ENCODE data around the gene MS4A6A. TPM values are rescaled to one million over a fixed set of nuclear protein-coding genes. Genes with fewer than 3 reads are reported as not detected.

Gene MS4A6A
- total RNA-seq, 1 experiment from 2014 or later, result 0.52 TPM

DNA sequence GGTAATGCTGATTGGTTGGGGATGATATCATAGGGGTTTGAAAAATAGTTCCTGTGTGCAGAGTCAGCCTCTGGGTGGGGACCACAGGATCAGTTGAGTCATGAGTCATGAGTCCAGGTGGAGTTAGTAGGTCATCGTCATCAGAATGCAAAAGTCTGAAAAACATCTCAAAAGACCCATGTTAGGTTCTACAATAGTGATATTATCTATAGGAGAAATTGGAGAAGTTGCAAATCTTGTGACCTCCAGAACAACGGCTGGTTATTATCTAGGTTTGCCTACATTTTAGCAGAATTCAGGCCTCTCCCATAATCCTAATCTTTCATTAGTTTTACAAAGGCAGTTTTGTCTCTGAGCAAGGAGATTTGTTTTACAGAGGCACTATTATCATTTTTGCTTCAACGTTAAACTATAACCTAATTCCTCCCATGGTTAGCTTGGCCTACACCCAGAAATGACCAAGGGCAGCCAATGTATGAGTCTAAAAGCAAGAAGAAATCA, 55.5 kb downstream of the MS4A6A start:
- no peaks in the 10 kb centered on the region for H3K9me2 ChIP-seq (ENCODE audit: insufficient read depth)
- H2AFZ ChIP-seq (ENCODE audit: low read depth, low read length, poor library complexity, severe bottlenecking), result peak overlapping the region; percentile 24
- intact Hi-C loops (cut with micrococcal nuclease), result no loop called here
- no peak overlapping the region for H3K4me3 ChIP-seq (replicated peaks in 1 of 2; ENCODE audit: low read depth in 1 of 2, low read length in 2 of 2)
- POLR2A ChIA-PET, result no interaction called here
- peak; percentile 54; the same call in 1 of the 2 replicates for ATAC-seq
- no peak for DNase-seq (ENCODE audit: low read depth, low spot score)
- RAD21 ChIA-PET (ENCODE audit: low non-redundant PET in 1 of 2, low total read pairs in 2 of 2, uncharacterized antibody in 2 of 2, unreplicated experiment in 2 of 2), result no interaction called here
- no peaks in the 10 kb centered on the region for H4K20me1 ChIP-seq (ENCODE audit: insufficient read depth)
- H3K36me3 ChIP-seq (ENCODE audit: control insufficient read depth in 1 of 2, insufficient read depth in 2 of 2, low read length in 2 of 2), result no peaks in the 10 kb centered on the region
- CTCF ChIA-PET, result no interaction called here
- no peak overlapping the region for H3K27ac ChIP-seq (ENCODE audit: low read depth, low read length)
- H3K9me3 ChIP-seq (ENCODE audit: control insufficient read depth in 1 of 2, insufficient read depth in 1 of 2, low read depth in 1 of 2, low read length in 2 of 2), result no peaks in the 10 kb centered on the region
- TF ChIP-seq ZFX (IDR thresholded peaks at IDR 0.05), result no peak
- TF ChIP-seq POLR2AphosphoS5 (IDR thresholded peaks at IDR 0.05; ENCODE audit: low read depth, low read length), result no peak
- TF ChIP-seq, protein P1, sequence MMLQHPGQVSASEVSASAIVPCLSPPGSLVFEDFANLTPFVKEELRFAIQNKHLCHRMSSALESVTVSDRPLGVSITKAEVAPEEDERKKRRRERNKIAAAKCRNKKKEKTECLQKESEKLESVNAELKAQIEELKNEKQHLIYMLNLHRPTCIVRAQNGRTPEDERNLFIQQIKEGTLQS (IDR thresholded peaks at IDR 0.05), result no peak
- TF ChIP-seq JUND (IDR thresholded peaks at IDR 0.05), result 0 out of 2 replicates have a peak, but pooled peaks have one; percentile 12
- peak; percentile 20; the same call in 1 of the 2 replicates for TF ChIP-seq FOSL1 (IDR thresholded peaks at IDR 0.05; ENCODE audit: low read depth)
- H3K4me2 ChIP-seq (ENCODE audit: low read length), result peak overlapping the region; percentile 4; the same call in 1 of the 2 replicates
- H3K79me2 ChIP-seq (ENCODE audit: insufficient read depth, low read length), result no peaks in the 10 kb centered on the region
- no peaks in the 10 kb centered on the region for H3K27me3 ChIP-seq (ENCODE audit: insufficient read depth, low read length)
- peaks cover 3 to 16% of the 10 kb centered on the region in 2 experiments; a peak in 3 of 4 replicates for H3K4me1 ChIP-seq (ENCODE audit: control insufficient read depth in 1 of 2, insufficient read depth in 2 of 2, low read length in 2 of 2)
- H3K9ac ChIP-seq (ENCODE audit: low read length), result no peak overlapping the region
- BruUV-seq (replicated peaks), result no TSS peak

DNA sequence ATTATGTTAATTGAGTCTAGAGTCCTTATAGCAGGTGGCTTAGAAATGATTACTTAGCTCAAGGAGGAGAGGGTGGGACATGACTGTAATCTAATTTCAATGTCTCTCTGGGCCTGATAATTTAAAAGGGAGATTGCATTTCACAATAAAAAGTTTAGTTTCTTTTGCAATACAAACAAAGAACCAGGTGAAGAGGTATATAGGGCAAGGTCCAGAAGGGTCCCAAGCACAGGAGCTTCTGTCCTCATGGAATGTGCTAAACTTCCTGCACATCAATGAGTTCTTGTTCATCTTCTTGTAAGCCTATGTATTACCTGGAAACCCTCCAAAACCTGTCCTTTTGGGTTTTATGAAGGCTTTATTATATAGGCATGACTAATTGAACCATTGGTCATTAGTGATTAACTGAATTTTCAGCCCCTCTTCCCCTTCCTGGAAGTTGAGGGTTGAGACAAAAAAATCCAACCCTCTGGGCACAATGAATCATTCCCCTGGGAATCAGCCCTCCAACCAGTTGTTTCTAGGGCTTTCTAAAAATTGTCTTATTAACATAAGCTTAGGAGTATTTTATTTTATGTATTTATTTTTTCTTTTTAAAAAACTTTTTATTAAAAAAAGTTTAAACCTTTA, 56.8 kb downstream of the MS4A6A start:
- Histone ChIP-seq H3K9me2 (ENCODE audit: insufficient read depth) (no peaks in the 10 kb centered on the region), H3K9ac (ENCODE audit: low read length) (no peak overlapping the region), H3K79me2 (ENCODE audit: insufficient read depth, low read length) (no peaks in the 10 kb centered on the region), H3K36me3 (ENCODE audit: control insufficient read depth in 1 of 2, insufficient read depth in 2 of 2, low read length in 2 of 2) (no peaks in the 10 kb centered on the region), H3K4me1 (ENCODE audit: control insufficient read depth in 1 of 2, insufficient read depth in 2 of 2, low read length in 2 of 2) (peaks cover 3 to 16% of the 10 kb centered on the region in 2 experiments; a peak in 3 of 4 replicates), H4K20me1 (ENCODE audit: insufficient read depth) (no peaks in the 10 kb centered on the region), H2AFZ (ENCODE audit: low read depth, low read length, poor library complexity, severe bottlenecking) (no peak overlapping the region), H3K4me3 (replicated peaks in 1 of 2; ENCODE audit: low read depth in 1 of 2, low read length in 2 of 2) (no peak overlapping the region), H3K27ac (ENCODE audit: low read depth, low read length) (no peak overlapping the region), H3K27me3 (ENCODE audit: insufficient read depth, low read length) (no peaks in the 10 kb centered on the region), H3K9me3 (ENCODE audit: control insufficient read depth in 1 of 2, insufficient read depth in 1 of 2, low read depth in 1 of 2, low read length in 2 of 2) (no peaks in the 10 kb centered on the region), H3K4me2 (ENCODE audit: low read length) (no peak overlapping the region)
- BruUV-seq (replicated peaks), result no TSS peak
- ChIA-PET CTCF (no interaction called here), POLR2A (no interaction called here), RAD21 (ENCODE audit: low non-redundant PET in 1 of 2, low total read pairs in 2 of 2, uncharacterized antibody in 2 of 2, unreplicated experiment in 2 of 2) (no interaction called here)
- ATAC-seq (no peak), DNase-seq (ENCODE audit: low read depth, low spot score) (no peak)
- TF ChIP-seq TCF7L2 (IDR thresholded peaks at IDR 0.05; ENCODE audit: borderline replicate concordance, extremely low read depth, insufficient read depth, insufficient read length) (no peak), ZFX (IDR thresholded peaks at IDR 0.05) (no peak)
- intact Hi-C loops (cut with micrococcal nuclease), result no loop called here

Data from HCT116 (cell line).